Muscle of leg (tissue), 11 donors: Measurements from ENCODE around the gene SKIL. TPM values are rescaled to one million over a fixed set of nuclear protein-coding genes. Genes with fewer than 3 reads are reported as not detected.

Source experiments
- DNase-seq: peaks from one replicate; pipeline ENCODE4 v3.0.0; 2013
- H3K27ac ChIP-seq: one replicate; pipeline ENCODE4 v1.5.1; 2013; ENCODE audit warnings: mild to moderate bottlenecking, low read length, control low read depth
- H3K27me3 ChIP-seq: one replicate; pipeline ENCODE4 v1.6.1; 2013; ENCODE audit warnings: low read length; ENCODE audit not compliant: control insufficient read depth, insufficient read depth
- H3K36me3 ChIP-seq: one replicate; pipeline ENCODE4 v1.6.1; 2013; ENCODE audit warnings: low read length; ENCODE audit not compliant: control insufficient read depth, insufficient read depth
- H3K4me1 ChIP-seq: one replicate; pipeline ENCODE4 v1.6.1; 2013; ENCODE audit warnings: low read length; ENCODE audit not compliant: control insufficient read depth, insufficient read depth
- H3K4me3 ChIP-seq: one replicate; pipeline ENCODE4 v1.5.1; 2013; ENCODE audit warnings: low read length, control low read depth
- H3K9me3 ChIP-seq: replicated peaks from 2 replicates; pipeline ENCODE4 v1.6.1; 2013; ENCODE audit warnings: low read depth, low read length; ENCODE audit not compliant: control insufficient read depth
- WGBS: methylation state at CpG from one replicate; pipeline ENCODE4 v1.1.5; 2013; ENCODE audit warnings: missing lambda C conversion rate; ENCODE audit not compliant: insufficient coverage; 5-methylcytosine and 5-hydroxymethylcytosine counted together
- polyA plus RNA-seq, 8 donors: library from polyadenylated mRNA; unstranded; fragments of 120-200 nt; gene quantifications; one replicate each; pipeline versions ENCODE4 v1.2.1 to v1.2.3, GENCODE V29; 2013; ENCODE audit warnings: inconsistent platforms in 1 of 8, low replicate concordance in 1 of 8; ENCODE audit not compliant: insufficient read length in 8 of 8, insufficient read depth in 1 of 8
- total RNA-seq: library from RNA; stranded (reverse); fragments of 120-200 nt; gene quantifications from one replicate; pipeline ENCODE4 v1.2.4, GENCODE V29; 2013

The SKIL gene
- total and polyA plus RNA-seq, 9 donors = 15.3 to 41.6 (median 20.9) TPM

GRCh38 chr3:170359178-170359704 is 1.7 kb downstream of the SKIL start:
- WGBS = 28% methylated on average over 5 of the region's 20 CpGs
- no peaks in the 10 kb centered on the region for H3K27me3 ChIP-seq
- DNase-seq = no peak
- H3K27ac ChIP-seq = peak overlapping the region; percentile 97
- peak overlapping the region; percentile 89 for H3K4me3 ChIP-seq
- no peaks in the 10 kb centered on the region for H3K9me3 ChIP-seq
- peaks cover 19% of the 10 kb centered on the region for H3K4me1 ChIP-seq
- peaks cover 15% of the 10 kb centered on the region for H3K36me3 ChIP-seq

DNA sequence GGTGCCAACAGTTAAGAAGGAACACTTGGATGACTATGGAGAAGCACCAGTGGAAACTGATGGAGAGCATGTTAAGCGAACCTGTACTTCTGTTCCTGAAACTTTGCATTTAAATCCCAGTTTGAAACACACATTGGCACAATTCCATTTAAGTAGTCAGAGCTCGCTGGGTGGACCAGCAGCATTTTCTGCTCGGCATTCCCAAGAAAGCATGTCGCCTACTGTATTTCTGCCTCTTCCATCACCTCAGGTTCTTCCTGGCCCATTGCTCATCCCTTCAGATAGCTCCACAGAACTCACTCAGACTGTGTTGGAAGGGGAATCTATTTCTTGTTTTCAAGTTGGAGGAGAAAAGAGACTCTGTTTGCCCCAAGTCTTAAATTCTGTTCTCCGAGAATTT is 3.0 kb downstream of the SKIL start:
- DNase-seq = no peak
- Histone ChIP-seq H3K27ac (no peak overlapping the region), H3K4me1 (peaks cover 15% of the 10 kb centered on the region), H3K9me3 (no peaks in the 10 kb centered on the region), H3K36me3 (peaks cover 18% of the 10 kb centered on the region), H3K27me3 (no peaks in the 10 kb centered on the region), H3K4me3 (no peak overlapping the region)
- WGBS = 79% methylated on average over 3 of the region's 5 CpGs

DNA sequence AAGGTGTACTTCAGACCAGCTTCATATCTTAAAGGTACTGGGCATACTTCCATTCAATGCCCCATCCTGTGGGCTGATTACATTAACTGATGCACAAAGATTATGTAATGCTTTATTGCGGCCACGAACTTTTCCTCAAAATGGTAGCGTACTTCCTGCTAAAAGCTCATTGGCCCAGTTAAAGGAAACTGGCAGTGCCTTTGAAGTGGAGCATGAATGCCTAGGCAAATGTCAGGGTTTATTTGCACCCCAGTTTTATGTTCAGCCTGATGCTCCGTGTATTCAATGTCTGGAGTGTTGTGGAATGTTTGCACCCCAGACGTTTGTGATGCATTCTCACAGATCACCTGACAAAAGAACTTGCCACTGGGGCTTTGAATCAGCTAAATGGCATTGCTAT is 3.4 kb downstream of the SKIL start:
- Histone ChIP-seq H3K27me3 (no peaks in the 10 kb centered on the region), H3K36me3 (peaks cover 18% of the 10 kb centered on the region), H3K4me1 (peaks cover 12% of the 10 kb centered on the region), H3K27ac (no peak overlapping the region), H3K4me3 (no peak overlapping the region), H3K9me3 (no peaks in the 10 kb centered on the region)
- DNase-seq = no peak
- 67% methylated on average over 3 of the region's 5 CpGs for WGBS

DNA sequence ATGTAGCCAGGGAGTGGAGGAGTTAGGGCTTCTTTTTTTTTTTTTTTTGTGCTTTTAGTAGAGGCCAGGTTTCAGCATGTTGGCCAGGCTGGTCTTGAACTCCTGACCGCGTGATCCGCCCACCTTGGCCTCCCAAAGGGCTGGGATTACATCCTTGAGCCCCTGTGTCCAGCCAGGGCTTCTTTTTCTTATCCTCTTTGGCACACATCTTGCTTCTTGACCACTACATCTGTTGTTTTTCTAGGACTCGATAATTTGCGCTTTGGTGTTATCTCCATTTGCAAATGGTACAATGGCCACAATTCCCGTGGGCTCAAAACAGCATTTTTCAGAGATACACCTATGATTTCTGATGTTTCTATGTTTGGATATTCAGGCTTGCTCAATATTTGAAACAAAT is 4.2 kb downstream of the SKIL start:
- Histone ChIP-seq H3K9me3 (no peaks in the 10 kb centered on the region), H3K4me3 (no peak overlapping the region), H3K36me3 (peaks cover 18% of the 10 kb centered on the region), H3K4me1 (peaks cover 6% of the 10 kb centered on the region), H3K27ac (no peak overlapping the region), H3K27me3 (no peaks in the 10 kb centered on the region)
- no peak for DNase-seq
- WGBS = 67% methylated on average over 3 of the region's 6 CpGs

GRCh38 chr3:170363471-170363994 is 6.0 kb downstream of the SKIL start:
- H3K4me3 ChIP-seq = no peak overlapping the region
- H3K36me3 ChIP-seq = peaks cover 18% of the 10 kb centered on the region

GRCh38 chr3:170364965-170365364 is 7.5 kb downstream of the SKIL start:
- no peaks in the 10 kb centered on the region for H3K27me3 ChIP-seq
- no peak overlapping the region for H3K27ac ChIP-seq
- H3K4me1 ChIP-seq = peaks cover 6% of the 10 kb centered on the region
- no peak for DNase-seq
- peaks cover 18% of the 10 kb centered on the region for H3K36me3 ChIP-seq
- H3K9me3 ChIP-seq = no peaks in the 10 kb centered on the region
- WGBS = no CpG with 5 or more reads among the region's 4 CpGs
- H3K4me3 ChIP-seq = no peak overlapping the region

More at GRCh38 chr3:170363471-170363994, 6.0 kb downstream of the SKIL start:
- H3K9me3 ChIP-seq = no peaks in the 10 kb centered on the region
- peaks cover 6% of the 10 kb centered on the region for H3K4me1 ChIP-seq
- 96% methylated on average over 10 of the region's 11 CpGs for WGBS
- no peaks in the 10 kb centered on the region for H3K27me3 ChIP-seq
- no peak overlapping the region for H3K27ac ChIP-seq
- DNase-seq = no peak

GRCh38 chr3:170367797-170368196 is 10.3 kb downstream of the SKIL start:
- H3K4me1 ChIP-seq = no peaks in the 10 kb centered on the region

DNA sequence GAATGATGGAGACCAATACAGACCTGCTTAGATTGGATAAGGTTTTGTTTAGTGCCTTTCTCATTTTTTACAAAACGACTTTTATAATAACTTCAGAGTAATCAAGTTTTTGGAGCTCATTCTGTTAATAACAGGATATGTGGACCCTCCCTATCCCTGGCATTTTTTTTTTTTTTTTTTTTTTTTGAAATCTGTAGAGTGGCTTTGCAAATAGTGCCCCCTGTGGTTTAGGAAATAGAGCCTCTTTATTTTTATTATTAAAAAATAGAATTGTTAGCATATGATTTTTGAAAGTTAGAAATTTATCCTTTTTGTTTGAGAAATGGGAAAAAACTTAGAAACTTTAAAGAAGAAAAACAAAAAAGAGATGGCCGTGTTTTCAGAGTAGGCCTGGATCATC is 11.4 kb downstream of the SKIL start:
- 100% methylated on average over 1 of the region's 2 CpGs for WGBS
- Histone ChIP-seq H3K27ac (no peak overlapping the region), H3K27me3 (no peaks in the 10 kb centered on the region), H3K9me3 (no peaks in the 10 kb centered on the region), H3K4me3 (no peak overlapping the region), H3K36me3 (peaks cover 5% of the 10 kb centered on the region), H3K4me1 (no peaks in the 10 kb centered on the region)
- no peak for DNase-seq

More at GRCh38 chr3:170367797-170368196, 10.3 kb downstream of the SKIL start:
- H3K27me3 ChIP-seq = no peaks in the 10 kb centered on the region
- WGBS = no CpG with 5 or more reads among the region's 4 CpGs
- peaks cover 8% of the 10 kb centered on the region for H3K36me3 ChIP-seq
- DNase-seq = no peak
- no peak overlapping the region for H3K4me3 ChIP-seq
- no peak overlapping the region for H3K27ac ChIP-seq
- H3K9me3 ChIP-seq = no peaks in the 10 kb centered on the region

- H3K27me3 ChIP-seq = no peaks in the 10 kb centered on the region
- no peaks in the 10 kb centered on the region for H3K36me3 ChIP-seq
- 17% methylated on average over 1 of the region's 2 CpGs for whole genome bisulfite sequencing
- H3K4me3 ChIP-seq = no peak overlapping the region
- no peak overlapping the region for H3K27ac ChIP-seq
- no peaks in the 10 kb centered on the region for H3K9me3 ChIP-seq
- no peak for DNase-seq
- H3K4me1 ChIP-seq = no peaks in the 10 kb centered on the region
Measured at GRCh38 chr3:170372190-170372879, 14.8 kb downstream of the SKIL start.

DNA sequence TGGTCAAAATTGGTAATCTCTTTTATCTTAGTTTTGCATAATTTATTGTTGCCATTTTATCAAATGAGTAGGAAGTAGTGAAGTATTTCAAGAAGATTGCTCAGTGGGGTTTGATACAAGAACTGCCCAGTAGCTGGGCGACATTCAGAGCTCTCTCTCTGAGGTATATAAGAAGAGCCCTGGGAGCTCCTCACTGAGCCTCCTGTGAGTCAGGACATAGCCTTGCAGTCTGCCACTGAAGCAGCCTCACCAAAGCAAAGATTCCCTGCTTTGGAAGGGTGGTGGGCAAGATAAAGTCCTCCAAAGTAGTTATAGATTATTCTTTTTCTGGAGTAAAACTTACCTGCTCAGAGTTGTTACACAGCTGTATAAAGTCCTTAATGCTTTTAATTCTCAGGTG is 26.1 kb downstream of the SKIL start:
- peaks cover 2% of the 10 kb centered on the region for H3K9me3 ChIP-seq
- H3K27me3 ChIP-seq = no peaks in the 10 kb centered on the region
- WGBS = 60% methylated on average over 1 of the region's 1 CpG
- H3K27ac ChIP-seq = no peak overlapping the region
- DNase-seq = no peak
- peaks cover 31% of the 10 kb centered on the region for H3K36me3 ChIP-seq
- no peak overlapping the region for H3K4me3 ChIP-seq
- no peaks in the 10 kb centered on the region for H3K4me1 ChIP-seq
